K562 (cell line): ENCODE data around the gene RNU6-9. TPM values are rescaled to one million over a fixed set of nuclear protein-coding genes. Genes with fewer than 3 reads are reported as not detected.

Experiments used
- CREB3 ChIP-seq: fragments of 450-650 bp; conservative IDR thresholded peaks from 2 replicates; pipeline ENCODE4 v1.6.1; 2016; ENCODE audit warnings: missing genetic modification characterization, low read depth, mild to moderate bottlenecking, missing compliant biosample characterization, moderate library complexity
- CREM ChIP-seq: IDR thresholded peaks from 2 replicates; pipeline ENCODE4 v1.6.1; 2014; ENCODE audit warnings: antibody characterized with exemption, low read depth
- FUS ChIP-seq: fragments of 200-400 bp; formaldehyde crosslinking; optimal IDR thresholded peaks from 2 replicates; pipeline ENCODE3; 2017; ENCODE audit warnings: low read depth, low read length
- KAT2B ChIP-seq: IDR thresholded peaks from one replicate; pipeline ENCODE4 v1.6.1; 2012; ENCODE audit warnings: low read depth, mild to moderate bottlenecking, control low read depth, inconsistent platforms, low read length, moderate library complexity
- NUFIP1 ChIP-seq: fragments of 450-650 bp; IDR thresholded peaks from 2 replicates; pipeline ENCODE4 v1.6.1; 2018; ENCODE audit not compliant: partially characterized antibody
- POLR2G ChIP-seq: fragments of 200-400 bp; formaldehyde crosslinking; IDR thresholded peaks from 2 replicates; pipeline ENCODE4 v1.6.1; 2017; ENCODE audit warnings: low read depth, mild to moderate bottlenecking, antibody characterized with exemption, low read length, moderate library complexity
- RAD51 ChIP-seq: fragments of 450-650 bp; IDR thresholded peaks from 2 replicates; pipeline ENCODE4 v1.7.1; 2016; ENCODE audit warnings: low read depth, mild to moderate bottlenecking, borderline replicate concordance
- RB1 ChIP-seq: fragments of 450-650 bp; IDR thresholded peaks from 2 replicates; pipeline ENCODE4 v1.6.1; 2017; ENCODE audit warnings: low read depth, mild to moderate bottlenecking
- SNRNP70 ChIP-seq: fragments of 200-400 bp; formaldehyde crosslinking; optimal IDR thresholded peaks from 2 replicates; pipeline ENCODE3; 2017; ENCODE audit warnings: low read depth, low read length
- SRSF3 ChIP-seq: fragments of 200-400 bp; formaldehyde crosslinking; IDR thresholded peaks from 2 replicates; pipeline ENCODE4 v1.6.1; 2016; ENCODE audit warnings: mild to moderate bottlenecking, low read length, moderate library complexity; ENCODE audit not compliant: insufficient read depth
- SUPT5H ChIP-seq: fragments of 450-650 bp; IDR thresholded peaks from 2 replicates; pipeline ENCODE4 v1.6.1; 2016
- TARDBP ChIP-seq: fragments of 450-650 bp; IDR thresholded peaks from 2 replicates; pipeline ENCODE4 v1.6.1; 2016
- TBL1XR1 ChIP-seq, 2 experiments: IDR thresholded peaks; 2 replicates each; pipeline ENCODE4 v1.6.1; 2012; ENCODE audit warnings: improper control_type of control experiment in 2 of 2, low read length in 2 of 2, mild to moderate bottlenecking in 1 of 2
- TFE3 ChIP-seq: fragments of 450-650 bp; formaldehyde crosslinking; IDR thresholded peaks from 2 replicates; pipeline ENCODE4 v1.4.0; 2020; ENCODE audit warnings: mild to moderate bottlenecking, mixed read lengths
- THAP12 ChIP-seq: fragments of 250-450 bp; sonication (Bioruptor Pico); IDR thresholded peaks from 2 replicates; pipeline ENCODE4 v1.9.0; 2021; ENCODE audit warnings: mild to moderate bottlenecking, inconsistent platforms
- ZBTB34 ChIP-seq: fragments of 250-450 bp; sonication (Bioruptor Pico); IDR thresholded peaks from 2 replicates; pipeline ENCODE4 v1.8.0; 2021; ENCODE audit warnings: mild to moderate bottlenecking, moderate library complexity
- ZNF699 ChIP-seq: fragments of 250-450 bp; sonication (Bioruptor Pico); IDR thresholded peaks from 2 replicates; pipeline ENCODE4 v1.8.0; 2021; ENCODE audit warnings: mild to moderate bottlenecking, moderate library complexity; ENCODE audit not compliant: insufficient replicate concordance
- ZNF707 ChIP-seq: fragments of 250-450 bp; sonication (Bioruptor Pico); conservative IDR thresholded peaks from 2 replicates; pipeline ENCODE4 v1.8.0; 2022; ENCODE audit warnings: inconsistent platforms, mild to moderate bottlenecking, moderate library complexity
- polyA plus RNA-seq, 8 experiments: library from polyadenylated mRNA; depleted of rRNA in 4 of 8; stranded (reverse) in 5 of 8; unstranded in 3 of 8; fragments of >200 nt; fragmentation: Nextera tagmentation in 2 of 8; fragmentation: Illumina TruSeq in 1 of 8; extraction: Ambion mirVana in 2 of 8; extraction: Trizol in 1 of 8; gene quantifications; 2 replicates each; pipeline versions ENCODE4 v1.2.1 to v1.2.3, GENCODE V29; 2011 to 2014; ENCODE audit warnings: inconsistent platforms in 1 of 8, missing spikeins in 1 of 8
- total RNA-seq, 7 experiments: library from RNA; depleted of rRNA in 6 of 7; stranded (reverse); fragments of >200 nt in 6 of 7; fragmentation: Illumina TruSeq in 2 of 7; extraction: Trizol in 2 of 7; gene quantifications; 2 replicates each; pipeline versions ENCODE4 v1.2.1 to v1.2.3, GENCODE V29; 2011 to 2021; ENCODE audit warnings: low replicate concordance in 1 of 7

The RNU6-9 gene
- total and polyA plus RNA-seq, 9 of the 15 experiments (the other 6 are each of a cell fraction or from before 2014, with no cell fraction given): not detected

- TF ChIP-seq POLR2G (peak; percentile 80), ZBTB34 (no peak), CREB3 (peak; percentile 50; the same call in 1 of the 2 replicates), RB1 (peak; percentile 54; the same call in 1 of the 2 replicates), RAD51 (no peak; the same call in 1 of the 2 replicates), SUPT5H (peak; percentile 46), TBL1XR1 (IDR thresholded peaks at IDR 0.05; ENCODE audit: low read length in 2 of 2) (0 out of 4 replicates have a peak, but pooled peaks of 1 of the 2 experiments have one; percentile 25), KAT2B (no peak), TARDBP (no peak), FUS (peak; percentile 67), NUFIP1 (no peak), ZNF707 (CRISPR knock-in tag) (no peak), TFE3 (no peak), THAP12 (CRISPR knock-in tag) (peak; percentile 89), SRSF3 (no peak), CREM (peak; percentile 72), SNRNP70 (no peak), ZNF699 (CRISPR knock-in tag) (no peak)
Measured at GRCh38 chr19:861756-862580, 31.3 kb upstream of the RNU6-9 start (continued).
